ENCODE data around the gene ALDH8A1.

GRCh38 chr6:134902936-134903335 lies 47.0 kb downstream of the ALDH8A1 start:
- TF ChIP-seq CTCF (IDR thresholded peaks at IDR 0.05) = no peak
- no peak for TF ChIP-seq POLR2A (IDR thresholded peaks at IDR 0.05)
- no peak for TF ChIP-seq EP300 (IDR thresholded peaks at IDR 0.05)
- no peak for TF ChIP-seq POLR2AphosphoS5 (IDR thresholded peaks at IDR 0.05)
